ENCODE measurements around the gene OR5B21.

The OR5B21 gene

GRCh38 chr11:58494101-58494500 is 13.8 kb downstream of the OR5B21 start:
- H3K4me3 ChIP-seq (ENCODE audit: low read depth, low read length): no peak overlapping the region
- no peak for DNase-seq (ENCODE audit: low read depth)
- TF ChIP-seq MAX (IDR thresholded peaks at IDR 0.05; ENCODE audit: low read depth, low read length): no peak
- no peak for TF ChIP-seq MYC (IDR thresholded peaks at IDR 0.05; ENCODE audit: low read depth, low read length)

DNA sequence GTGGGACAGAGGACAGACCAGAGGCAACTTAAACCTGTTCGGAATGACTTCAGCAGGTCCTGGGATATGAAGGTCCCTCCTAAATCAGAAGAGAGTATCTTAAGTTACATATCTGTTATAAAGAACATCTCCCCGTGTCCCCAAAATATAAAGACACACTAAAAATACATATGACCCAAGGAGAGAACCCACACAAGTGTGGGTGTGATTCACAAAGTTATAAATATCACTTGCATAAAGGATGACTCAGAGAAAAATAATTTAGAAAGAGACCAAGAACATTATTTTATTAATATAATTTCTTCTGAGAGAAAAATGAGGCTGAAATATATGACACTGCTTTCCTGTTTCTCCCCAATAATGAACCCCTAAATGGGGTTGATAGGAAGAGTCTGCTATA is 14.2 kb downstream of the OR5B21 start:
- TF ChIP-seq, protein P1, sequence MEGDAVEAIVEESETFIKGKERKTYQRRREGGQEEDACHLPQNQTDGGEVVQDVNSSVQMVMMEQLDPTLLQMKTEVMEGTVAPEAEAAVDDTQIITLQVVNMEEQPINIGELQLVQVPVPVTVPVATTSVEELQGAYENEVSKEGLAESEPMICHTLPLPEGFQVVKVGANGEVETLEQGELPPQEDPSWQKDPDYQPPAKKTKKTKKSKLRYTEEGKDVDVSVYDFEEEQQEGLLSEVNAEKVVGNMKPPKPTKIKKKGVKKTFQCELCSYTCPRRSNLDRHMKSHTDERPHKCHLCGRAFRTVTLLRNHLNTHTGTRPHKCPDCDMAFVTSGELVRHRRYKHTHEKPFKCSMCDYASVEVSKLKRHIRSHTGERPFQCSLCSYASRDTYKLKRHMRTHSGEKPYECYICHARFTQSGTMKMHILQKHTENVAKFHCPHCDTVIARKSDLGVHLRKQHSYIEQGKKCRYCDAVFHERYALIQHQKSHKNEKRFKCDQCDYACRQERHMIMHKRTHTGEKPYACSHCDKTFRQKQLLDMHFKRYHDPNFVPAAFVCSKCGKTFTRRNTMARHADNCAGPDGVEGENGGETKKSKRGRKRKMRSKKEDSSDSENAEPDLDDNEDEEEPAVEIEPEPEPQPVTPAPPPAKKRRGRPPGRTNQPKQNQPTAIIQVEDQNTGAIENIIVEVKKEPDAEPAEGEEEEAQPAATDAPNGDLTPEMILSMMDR (IDR thresholded peaks at IDR 0.05; ENCODE audit: low read depth, low read length): no peak
- no peak for TF ChIP-seq MAX (IDR thresholded peaks at IDR 0.05; ENCODE audit: low read depth, low read length)
- no peak for TF ChIP-seq MYC (IDR thresholded peaks at IDR 0.05; ENCODE audit: low read depth, low read length)
- no peak for TF ChIP-seq POLR2A (IDR thresholded peaks at IDR 0.05; ENCODE audit: extremely low read depth, insufficient read length)
- H3K4me3 ChIP-seq (ENCODE audit: low read depth, low read length): no peak overlapping the region
- DNase-seq (ENCODE audit: low read depth): no peak

GRCh38 chr11:58490827-58491226 is 17.1 kb downstream of the OR5B21 start:
- TF ChIP-seq MAX (IDR thresholded peaks at IDR 0.05; ENCODE audit: low read depth, low read length): no peak
- TF ChIP-seq POLR2A (IDR thresholded peaks at IDR 0.05; ENCODE audit: extremely low read depth, insufficient read length): no peak
- no peak for TF ChIP-seq MYC (IDR thresholded peaks at IDR 0.05; ENCODE audit: low read depth, low read length)
- TF ChIP-seq, protein P1 (IDR thresholded peaks at IDR 0.05; ENCODE audit: low read depth, low read length): no peak

DNA sequence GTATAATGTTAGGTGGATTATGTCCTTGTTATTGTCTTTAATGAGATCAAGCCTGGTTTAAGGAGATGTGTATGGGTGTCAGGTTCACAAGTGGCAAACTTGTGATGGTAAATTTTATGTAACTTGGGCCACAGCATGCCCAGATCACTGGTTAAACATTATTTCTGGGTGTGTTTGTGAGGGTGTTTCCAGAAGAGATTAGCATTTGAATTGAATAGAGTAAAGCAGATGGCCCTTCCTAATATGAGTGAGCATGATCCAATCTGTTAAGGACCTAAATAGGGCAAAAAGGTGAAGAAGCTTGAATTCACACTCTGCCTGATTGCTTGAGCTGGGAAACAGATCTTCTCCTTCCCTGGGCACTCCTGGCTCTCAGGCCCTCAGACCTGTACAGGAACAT is 20.7 kb downstream of the OR5B21 start:
- TF ChIP-seq POLR2A (IDR thresholded peaks at IDR 0.05; ENCODE audit: extremely low read depth, insufficient read length): no peak
- TF ChIP-seq MAX (IDR thresholded peaks at IDR 0.05; ENCODE audit: low read depth, low read length): no peak
- TF ChIP-seq, protein P1 (IDR thresholded peaks at IDR 0.05; ENCODE audit: low read depth, low read length): no peak
- no peak for TF ChIP-seq MYC (IDR thresholded peaks at IDR 0.05; ENCODE audit: low read depth, low read length)
- no peak for DNase-seq (ENCODE audit: low read depth)
- no peak overlapping the region for H3K4me3 ChIP-seq (ENCODE audit: low read depth, low read length)

More at GRCh38 chr11:58490827-58491226, 17.1 kb downstream of the OR5B21 start:
- no peak for DNase-seq (ENCODE audit: low read depth)
- no peak overlapping the region for H3K4me3 ChIP-seq (ENCODE audit: low read depth, low read length)

DNA sequence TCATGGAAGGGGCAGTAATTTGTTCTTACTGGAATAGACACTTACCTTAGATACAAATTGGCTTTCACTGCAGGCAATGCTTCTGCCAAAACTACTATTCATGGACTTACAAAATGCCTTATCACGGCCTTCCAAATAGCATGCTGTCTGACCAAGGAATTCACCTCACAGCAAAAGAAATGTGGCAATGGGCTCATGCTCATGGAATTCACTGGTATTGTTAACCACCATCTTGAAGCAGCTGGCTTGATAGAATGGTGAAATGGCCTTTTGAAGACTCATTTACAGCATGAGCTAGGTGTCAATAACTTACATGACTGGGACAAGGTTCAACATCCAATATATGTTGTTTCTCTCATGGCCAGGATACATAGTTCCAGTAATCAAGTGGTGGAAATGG is 21.9 kb downstream of the OR5B21 start:
- TF ChIP-seq POLR2A (IDR thresholded peaks at IDR 0.05; ENCODE audit: extremely low read depth, insufficient read length): no peak
- TF ChIP-seq MYC (IDR thresholded peaks at IDR 0.05; ENCODE audit: low read depth, low read length): no peak
- TF ChIP-seq MAX (IDR thresholded peaks at IDR 0.05; ENCODE audit: low read depth, low read length): no peak
- TF ChIP-seq, protein P1 (IDR thresholded peaks at IDR 0.05; ENCODE audit: low read depth, low read length): no peak
- DNase-seq (ENCODE audit: low read depth): no peak
- no peak overlapping the region for H3K4me3 ChIP-seq (ENCODE audit: low read depth, low read length)

- TF ChIP-seq MYC (IDR thresholded peaks at IDR 0.05; ENCODE audit: low read depth, low read length): no peak
- TF ChIP-seq, protein P1 (IDR thresholded peaks at IDR 0.05; ENCODE audit: low read depth, low read length): no peak
- TF ChIP-seq MAX (IDR thresholded peaks at IDR 0.05; ENCODE audit: low read depth, low read length): no peak
- DNase-seq (ENCODE audit: low read depth): no peak
- H3K4me3 ChIP-seq (ENCODE audit: low read depth, low read length): no peak overlapping the region
Measured at GRCh38 chr11:58471892-58472291, 36.0 kb downstream of the OR5B21 start.

Measured in NB4 (cell line).